NCI-H2171 (cell line): ENCODE data around the gene UGT1A8.
"Not testable (repeated sequence)": the region's sequence is repeated elsewhere in the genome, so short reads cannot be mapped to it uniquely, and the experiment has no call there.

Source experiments
- DNase-seq: peaks from one replicate; lab custom pipeline; 2025; lab: John Stamatoyannopoulos, UW

Gene UGT1A8

DNA sequence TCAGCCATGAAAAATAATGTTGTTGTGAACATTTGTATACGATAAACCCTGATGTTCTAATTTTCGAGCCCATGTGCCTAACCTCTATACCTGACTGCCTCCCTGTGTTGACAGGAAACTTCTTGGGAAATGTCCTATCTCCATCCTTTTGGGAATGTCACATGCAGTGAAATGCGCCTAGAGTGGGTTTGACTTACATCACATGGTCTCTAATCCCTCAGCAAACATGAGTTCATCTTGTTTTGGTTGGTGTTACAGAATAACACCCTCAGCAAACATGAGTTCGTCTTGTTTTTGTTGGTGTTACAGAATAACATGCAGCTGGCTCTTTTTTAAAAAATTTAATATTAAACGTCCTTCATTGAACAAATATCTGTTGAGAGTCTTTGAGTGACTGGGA, 70.9 kb downstream of the UGT1A8 start:
- no peak for DNase-seq

DNA sequence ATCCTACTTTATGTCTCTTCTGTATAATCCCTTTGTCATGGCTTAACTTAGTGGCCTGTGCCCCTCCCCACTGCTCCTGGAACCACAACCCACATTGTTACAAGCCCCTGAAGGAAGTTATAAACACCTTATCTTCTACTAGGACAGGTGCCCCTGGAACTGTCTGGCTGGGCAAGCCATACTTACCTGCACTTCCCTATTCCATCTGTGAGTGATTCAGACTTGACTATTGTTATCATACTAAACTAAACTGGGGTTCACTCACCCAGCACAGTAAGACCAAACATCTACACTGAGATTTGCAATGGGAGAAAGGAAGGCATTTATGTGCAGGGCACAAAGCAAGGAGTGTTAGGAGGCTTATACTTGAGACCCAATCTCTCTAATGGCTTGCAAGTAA, 71.6 kb downstream of the UGT1A8 start:
- no peak for DNase-seq

DNA sequence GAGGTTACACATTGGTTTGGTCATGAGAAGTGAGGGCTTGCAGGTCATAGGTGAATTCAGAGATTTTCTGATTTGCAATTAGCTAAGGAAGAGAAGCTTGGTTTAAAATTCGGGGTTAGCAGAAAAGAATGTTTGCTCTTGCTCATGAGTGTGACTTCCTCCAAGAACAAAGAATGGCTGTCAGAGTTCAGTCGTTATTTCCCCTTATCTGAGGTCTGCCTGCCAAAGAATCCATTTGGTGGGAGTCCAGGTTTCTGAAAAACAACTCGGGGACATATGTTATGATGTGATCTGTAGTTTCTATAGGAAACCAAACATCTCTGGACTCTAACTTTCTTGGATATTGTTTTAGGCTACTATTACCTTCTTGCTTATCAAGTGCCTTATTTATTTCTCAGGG, 72.1 kb downstream of the UGT1A8 start:
- DNase-seq = no peak

DNA sequence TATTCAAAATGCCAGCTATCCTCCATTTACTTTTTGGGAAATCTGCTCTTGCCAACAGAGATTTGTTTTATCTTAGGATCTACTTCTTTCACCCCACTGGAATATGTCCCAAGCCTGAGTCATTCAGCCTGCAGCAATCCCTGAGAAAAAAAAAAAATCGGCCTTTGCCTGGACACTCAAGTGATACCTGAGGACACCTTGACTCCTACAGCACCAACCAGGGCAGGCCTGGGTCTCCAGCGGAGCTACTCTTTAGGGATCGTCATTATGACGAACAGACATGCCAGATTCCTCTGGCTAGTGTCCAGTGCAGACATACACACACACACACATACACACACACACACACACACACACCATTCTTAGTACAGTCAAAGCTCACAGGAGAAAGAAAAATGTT, 73.0 kb downstream of the UGT1A8 start:
- DNase-seq = no peak

DNA sequence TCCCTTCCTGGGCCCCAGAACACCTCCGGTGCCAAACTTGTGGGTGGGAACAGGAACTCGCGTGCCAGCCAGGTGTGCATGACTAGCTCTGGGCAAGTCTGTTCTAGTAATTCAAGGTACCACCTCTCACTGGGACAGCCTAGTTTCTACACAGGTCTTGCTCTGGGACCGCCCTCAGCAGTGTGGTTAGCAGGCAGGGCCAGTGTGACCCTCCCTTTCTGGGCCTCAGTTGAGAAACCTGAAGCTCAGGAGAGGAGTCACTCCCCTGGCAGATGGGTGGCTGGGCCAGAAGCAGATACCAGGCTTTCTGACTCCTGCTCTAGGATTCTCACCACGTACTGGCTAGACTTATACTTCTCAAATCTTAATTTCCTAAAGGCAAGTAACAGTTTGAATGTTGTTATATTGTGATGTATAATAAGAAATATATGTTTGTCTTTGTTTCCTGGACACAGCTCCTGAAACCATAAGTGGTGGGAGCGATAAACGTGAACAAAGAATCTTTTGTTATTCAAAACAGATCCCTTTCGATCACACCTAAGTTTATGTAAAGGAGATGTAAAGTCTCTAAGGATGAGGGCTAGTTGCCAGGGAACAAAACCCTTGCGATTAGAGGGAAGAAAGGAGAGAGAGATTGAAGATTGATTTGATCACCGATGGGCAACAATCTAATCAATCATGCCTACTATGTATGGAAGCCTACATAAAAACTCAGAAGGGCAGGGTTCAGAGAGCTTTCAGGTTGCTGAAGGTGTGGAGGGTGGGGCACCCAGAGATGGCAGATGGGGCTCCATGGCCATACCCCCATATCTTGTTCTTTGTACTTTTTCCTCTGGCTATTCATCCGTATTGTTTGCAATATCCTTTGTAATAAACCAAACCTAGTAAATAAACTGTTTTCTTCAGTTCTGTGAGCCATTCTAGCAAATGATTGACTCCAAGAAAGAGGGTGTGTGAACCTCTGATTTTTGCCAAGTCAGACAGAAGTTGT, 74.3 kb downstream of the UGT1A8 start:
- no peak for DNase-seq

DNA sequence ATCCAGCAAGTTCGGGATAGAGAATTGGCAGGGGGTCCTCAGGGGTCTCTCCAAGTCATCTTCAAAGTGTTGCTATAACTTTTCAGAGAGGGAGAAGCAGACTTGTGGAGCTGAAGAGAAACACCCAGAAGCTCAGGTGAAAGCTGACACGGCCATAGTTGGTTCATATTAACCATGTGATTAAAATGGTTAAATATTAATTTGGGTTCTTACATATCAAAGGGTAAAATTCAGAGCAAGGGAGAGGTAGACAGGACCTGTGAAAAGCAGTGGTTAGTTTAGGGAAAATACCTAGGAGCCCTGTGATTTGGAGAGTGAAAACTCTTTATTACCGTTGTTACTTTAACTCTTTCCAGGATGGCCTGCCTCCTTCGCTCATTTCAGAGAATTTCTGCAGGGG, 75.2 kb downstream of the UGT1A8 start, which contains the start of gene UGT1A6:
Gene UGT1A6 (plus strand): TSS at position 243 of the 400 bp plus-strand sequence. CDS start 115 bp downstream, at position 358.
- DNase-seq = no peak

DNA sequence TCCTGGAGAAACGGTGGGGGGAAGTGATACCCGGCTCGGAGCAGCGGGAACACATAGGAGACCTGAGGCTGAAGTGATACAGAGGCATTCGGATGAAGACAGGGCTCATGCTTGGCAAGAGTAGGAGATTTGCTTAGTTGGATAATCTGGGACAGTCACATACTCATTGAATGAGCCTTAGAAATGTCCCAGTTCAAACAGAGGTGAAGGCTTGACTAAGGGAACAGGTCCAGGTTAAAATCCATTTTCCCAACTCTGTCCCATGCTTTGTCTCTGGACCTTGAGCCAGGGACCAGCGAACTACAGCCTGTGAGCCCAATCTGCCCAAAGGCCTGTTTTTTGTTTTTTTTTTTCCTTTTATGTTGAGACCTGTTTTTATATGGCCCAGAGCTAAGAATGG, 76.5 kb downstream of the UGT1A8 start:
- no peak for DNase-seq

DNA sequence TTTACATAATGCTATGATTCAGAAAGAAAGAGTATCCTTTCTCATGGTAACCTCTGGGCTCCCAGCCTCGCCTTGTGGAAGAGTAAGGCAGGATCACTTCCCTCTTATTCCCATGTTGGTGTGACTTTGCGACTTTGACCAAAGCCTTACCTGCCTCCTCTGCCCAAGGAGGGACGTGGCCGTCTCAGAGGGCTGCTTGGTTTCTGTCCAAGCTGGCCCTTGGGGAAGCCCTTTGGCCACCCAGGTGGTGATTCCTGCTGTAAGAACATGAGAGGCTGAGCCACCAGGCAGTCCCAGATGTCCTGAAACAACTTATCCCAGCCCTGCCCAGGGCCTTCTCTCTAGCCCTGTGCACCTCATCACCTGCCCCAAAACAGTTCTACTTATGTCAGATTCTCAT, 81.3 kb downstream of the UGT1A8 start:
- no peak for DNase-seq

DNA sequence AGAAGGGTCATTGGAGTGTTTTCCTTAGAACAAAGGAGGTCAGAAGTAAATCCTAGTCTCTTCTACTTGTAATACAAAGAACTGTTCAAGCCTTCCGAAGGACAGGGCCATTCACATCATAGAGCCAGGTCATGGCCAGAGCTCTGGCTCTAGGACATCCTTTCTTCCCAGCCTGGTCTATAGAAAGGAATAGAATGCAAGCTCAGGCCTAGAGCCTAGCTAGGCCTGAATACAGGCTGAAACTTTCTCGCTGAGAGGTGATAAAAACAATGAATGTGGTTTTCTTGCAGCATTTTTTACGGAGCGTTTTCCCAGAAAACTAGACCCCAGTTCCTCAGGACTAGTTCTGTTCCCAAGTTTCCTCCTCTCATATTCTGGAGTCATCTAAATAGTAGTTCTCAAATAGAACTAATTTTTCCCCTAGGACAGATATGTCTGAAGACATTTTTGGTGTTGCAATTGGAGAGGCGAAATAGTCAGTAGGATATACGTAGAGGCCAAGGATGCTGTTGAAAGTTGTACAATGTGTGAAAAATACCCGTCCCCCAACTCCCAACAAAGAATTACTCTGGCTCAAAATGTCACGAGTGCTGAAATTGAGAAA, 82.1 kb downstream of the UGT1A8 start:
- DNase-seq = no peak

DNA sequence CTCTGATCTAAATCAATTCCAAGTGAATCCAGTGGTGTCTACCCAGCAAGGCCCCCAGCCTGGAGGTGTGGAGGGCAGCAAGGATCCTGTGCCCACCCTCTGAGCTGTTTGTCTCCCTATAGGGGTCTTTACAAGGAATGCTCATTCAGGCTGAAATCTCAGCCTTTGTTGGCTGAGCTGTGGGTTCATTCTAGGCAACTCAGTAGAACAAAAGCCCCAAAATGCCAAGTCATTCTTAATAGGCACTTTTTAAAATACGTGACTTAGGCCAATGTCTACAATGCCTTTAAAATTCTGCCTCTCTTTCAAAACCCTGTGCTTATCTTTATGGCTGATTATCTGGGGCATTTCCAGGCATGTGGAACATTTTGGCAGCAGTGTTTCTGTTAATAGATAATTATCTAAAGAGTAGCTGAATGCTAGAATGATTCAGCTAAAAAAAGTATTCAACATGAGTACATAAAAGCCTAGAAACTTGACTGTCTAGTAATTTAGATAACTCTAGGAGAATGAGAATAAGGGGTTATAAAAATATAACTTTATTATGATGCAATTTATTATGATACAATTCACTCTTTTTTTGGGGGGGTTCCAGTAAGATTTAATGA, 82.7 kb downstream of the UGT1A8 start:
- no peak for DNase-seq

DNA sequence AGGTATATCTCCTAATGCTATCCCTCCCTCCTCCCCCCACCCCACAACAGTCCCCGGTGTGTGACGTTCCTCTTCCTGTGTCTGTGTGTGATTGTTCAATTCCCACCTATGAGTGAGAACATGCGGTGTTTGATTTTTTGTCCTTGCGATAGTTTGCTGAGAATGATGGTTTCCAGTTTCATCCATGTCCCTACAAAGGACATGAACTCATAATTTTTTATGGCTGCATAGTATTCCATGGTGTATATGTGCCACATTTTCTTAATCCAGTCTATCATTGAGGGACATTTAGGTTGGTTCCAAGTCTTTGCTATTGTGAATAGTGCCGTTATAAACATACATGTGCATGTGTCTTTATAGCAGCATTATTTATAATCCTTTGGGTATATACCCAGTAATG, 83.4 kb downstream of the UGT1A8 start:
- not testable (repeated sequence) for DNase-seq

DNA sequence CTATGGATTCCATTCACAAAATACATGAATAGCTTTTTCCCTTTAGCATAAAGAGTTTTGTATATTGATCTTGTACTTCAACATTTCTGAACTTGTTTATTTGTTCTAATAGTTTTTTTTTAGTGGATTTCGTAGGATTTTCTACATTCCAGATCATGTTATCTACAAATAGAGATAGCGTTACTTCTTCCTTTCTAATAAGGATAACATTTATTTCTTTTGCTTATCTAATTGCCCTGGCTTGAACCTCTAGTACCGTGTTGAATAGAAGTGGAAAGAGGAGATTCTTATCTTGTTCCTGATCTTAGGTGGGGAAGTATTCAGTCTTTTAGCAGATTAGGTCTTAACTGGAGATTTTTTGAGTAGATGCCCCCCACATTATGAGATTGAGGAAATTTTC, 84.8 kb downstream of the UGT1A8 start:
- no peak for DNase-seq

DNA sequence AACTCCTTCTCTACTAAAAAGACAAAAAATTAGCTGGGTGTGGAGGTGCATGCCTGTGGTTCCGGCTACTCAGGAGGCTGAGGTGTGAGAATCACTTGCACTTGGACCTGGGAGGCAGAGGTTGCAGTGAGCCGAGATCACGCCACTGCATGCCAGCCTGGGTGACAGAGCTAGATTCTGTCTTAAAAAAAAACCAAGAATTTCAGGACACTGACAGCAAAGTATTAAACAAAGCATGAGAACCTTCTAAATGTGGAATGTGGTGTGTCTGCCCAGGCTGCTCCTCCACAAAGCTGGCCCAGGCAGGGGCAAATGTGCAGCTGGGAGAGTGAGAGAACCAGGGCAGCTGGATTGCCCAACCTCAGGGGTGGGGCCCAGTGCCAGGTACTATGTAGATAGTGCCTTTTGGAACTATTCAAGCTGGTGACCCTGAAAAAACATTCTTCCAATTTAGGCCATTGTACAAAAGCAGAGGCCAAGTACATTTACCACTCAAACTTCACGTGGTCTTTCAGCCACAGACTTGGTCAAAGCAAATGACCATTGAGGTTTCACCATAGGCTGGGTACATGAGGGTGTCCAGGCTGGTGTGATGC, 88.6 kb downstream of the UGT1A8 start:
- no peak for DNase-seq

DNA sequence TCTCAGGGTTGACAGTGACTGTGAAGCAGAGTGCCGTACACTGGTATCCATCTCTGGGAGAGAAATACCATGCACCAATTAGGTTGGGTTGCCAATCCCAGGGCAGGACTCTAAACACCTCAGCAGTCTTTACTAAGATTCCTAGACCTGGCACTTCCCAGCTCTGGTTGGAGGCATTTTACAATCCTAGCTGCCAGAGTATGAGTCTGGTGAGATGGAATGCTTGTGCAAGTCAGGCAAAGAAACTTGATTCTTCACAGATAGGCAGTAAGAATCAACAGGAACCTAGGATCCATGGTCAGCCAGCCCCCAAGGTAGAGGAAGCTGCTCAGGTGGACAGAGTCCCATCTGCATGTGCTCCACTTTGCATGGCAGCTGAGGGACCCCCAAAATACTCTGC, 89.3 kb downstream of the UGT1A8 start:
- no peak for DNase-seq

DNA sequence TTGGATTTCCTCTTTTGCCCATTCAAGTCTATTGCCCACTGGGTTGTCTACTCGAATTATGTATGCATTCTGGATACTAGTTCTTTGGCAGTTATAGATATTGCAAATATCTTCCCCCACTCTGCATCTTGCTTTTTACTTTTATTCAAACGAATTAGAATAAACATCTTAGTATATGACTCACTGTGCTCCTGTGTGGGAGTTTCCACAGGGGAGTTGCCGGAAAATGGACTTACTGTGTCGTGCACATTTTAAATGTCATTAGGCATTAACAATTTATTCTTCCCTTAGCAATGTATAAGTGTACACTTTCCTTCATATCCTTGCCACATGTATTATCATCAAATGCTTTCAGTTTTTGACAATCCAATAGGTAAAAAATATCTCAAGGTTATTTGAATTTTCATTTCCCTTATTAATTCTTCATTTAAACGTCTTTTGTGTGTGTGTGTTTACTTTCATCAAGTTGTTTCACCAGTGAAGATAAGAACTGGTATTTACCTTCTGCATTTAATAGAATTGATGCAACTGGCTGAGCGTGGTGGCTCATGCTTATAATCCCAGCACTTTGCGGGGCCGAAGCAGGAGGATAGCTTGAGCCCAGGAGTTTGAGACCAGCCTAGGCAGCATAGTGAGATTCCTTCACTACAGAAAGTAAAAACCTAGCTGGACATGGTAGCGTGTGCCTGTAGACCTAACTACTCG, 90.7 kb downstream of the UGT1A8 start:
- no peak for DNase-seq

DNA sequence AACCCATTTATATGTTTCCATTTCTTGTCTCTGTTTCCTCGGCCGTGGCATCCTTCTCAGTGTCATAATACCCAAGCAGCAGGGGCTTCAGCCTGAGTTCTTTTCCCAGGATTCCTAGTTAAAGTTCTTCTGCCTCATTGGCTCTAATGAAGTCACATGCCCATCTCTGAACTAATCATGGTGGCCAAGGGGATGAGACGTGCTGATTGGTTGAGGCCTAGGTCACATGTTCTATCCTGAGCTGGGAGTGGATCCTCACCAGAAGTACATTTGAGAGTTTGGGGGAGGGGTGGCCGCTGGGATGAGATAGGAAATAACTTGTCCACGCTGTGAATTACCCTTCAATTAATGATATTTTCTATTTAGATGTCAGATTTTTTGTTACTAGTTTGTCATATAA, 91.5 kb downstream of the UGT1A8 start:
- no peak for DNase-seq

DNA sequence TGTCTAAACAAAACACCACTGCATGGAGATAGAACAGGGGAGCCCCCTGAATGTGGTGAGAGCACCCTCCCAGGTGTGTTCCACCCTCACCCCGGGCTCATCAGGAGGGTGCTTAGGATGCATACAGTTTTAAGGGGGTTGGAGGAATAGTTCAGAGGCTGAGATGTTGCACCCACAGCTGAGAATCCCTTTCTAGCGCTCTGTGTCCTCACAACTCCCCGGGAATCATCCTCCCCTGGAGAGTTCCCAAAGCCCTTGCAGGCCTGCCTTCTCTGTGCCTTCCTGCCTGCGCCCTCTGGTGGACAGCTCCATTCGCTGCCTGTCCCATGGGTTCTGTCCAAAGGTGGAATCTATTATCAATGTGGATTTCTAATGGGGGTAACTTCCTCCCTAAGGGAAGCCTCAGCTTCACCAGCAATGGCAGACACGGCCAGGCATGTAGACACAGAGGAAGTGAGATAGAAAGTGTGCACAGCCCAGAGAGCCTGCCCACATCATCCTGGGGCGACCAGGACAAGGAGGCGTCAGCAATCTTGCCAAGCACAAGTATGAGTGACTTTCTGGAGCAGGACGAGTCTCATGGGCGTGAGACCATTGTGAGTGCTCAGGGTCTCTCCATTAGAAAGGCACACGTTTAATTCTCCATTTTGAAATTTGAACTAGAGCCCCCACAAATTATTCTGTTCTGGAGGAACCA, 94.0 kb downstream of the UGT1A8 start:
- DNase-seq = peak; percentile 19

DNA sequence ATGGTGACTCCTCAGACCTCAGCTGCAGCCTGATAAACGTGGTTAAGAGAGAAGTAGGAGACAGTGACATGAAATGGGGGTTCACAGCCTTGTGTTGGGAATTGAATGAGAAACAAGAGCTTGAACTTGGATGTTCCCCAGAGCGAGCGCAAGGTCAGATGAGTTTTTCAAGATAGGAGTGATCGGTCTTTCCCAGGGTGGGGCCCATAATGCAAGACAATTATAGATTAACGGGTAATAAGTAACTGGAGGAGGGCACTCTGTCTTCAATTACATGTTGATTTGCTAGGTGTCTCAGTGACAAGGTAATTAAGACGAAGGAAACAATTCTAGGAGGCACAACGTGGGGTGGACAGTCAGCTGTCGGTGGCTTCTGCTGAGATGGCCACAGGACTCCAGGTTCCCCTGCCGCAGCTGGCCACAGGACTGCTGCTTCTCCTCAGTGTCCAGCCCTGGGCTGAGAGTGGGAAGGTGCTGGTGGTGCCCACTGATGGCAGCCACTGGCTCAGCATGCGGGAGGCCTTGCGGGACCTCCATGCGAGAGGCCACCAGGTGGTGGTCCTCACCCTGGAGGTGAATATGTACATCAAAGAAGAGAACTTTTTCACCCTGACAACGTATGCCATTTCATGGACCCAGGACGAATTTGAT, 95.3 kb downstream of the UGT1A8 start, which contains the start of gene UGT1A5:
Gene UGT1A5 (plus strand): TSS at position 297 of the 651 bp plus-strand sequence. CDS start 85 bp downstream, at position 382.
- no peak for DNase-seq

DNA sequence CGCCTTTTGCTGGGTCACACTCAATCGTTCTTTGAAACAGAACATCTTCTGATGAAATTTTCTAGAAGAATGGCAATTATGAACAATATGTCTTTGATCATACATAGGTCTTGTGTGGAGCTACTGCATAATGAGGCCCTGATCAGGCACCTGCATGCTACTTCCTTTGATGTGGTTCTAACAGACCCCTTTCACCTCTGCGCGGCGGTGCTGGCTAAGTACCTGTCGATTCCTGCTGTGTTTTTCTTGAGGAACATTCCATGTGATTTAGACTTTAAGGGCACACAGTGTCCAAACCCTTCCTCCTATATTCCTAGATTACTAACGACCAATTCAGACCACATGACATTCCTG, 95.8 kb downstream of the UGT1A8 start:
- no peak for DNase-seq

DNA sequence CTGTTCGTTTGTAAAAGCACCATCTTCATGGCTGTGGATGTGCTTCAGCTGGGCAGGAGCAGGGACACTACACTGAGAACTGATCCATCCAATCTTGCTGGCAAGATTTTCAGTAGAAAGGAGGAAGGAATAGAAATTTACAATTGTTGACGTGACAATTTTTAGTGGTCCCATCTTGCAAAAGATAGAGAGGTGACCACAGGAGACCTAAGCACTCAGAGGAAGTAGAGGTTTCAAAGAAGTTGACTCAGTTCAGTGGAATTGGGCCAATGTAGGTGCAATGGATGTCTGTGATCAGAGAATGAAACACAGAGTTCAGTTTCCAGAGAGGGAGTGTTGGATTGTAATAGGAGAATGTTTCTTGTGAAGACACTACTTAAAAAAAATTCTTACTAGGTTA, 96.7 kb downstream of the UGT1A8 start:
- DNase-seq = no peak

DNA sequence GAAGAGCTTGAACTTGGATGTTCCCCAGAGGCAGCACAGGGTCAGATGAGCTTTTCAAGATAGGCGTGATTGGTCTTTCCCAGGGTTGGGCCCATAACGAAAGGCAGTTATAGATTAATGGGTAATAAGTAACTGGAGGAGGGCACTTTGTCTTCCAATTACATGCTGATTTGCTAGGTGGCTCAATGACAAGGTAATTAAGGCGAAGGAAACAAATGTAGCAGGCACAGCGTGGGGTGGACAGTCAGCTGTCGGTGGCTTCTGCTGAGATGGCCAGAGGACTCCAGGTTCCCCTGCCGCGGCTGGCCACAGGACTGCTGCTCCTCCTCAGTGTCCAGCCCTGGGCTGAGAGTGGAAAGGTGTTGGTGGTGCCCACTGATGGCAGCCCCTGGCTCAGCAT, 101.1 kb downstream of the UGT1A8 start, which contains the start of gene UGT1A4:
Gene UGT1A4 (plus strand): TSS at position 185 of the 400 bp plus-strand sequence. CDS start 85 bp downstream, at position 270.
- DNase-seq = no peak
